ENCODE results near the gene LRP5. TPM values are rescaled to one million over a fixed set of nuclear protein-coding genes. Genes with fewer than 3 reads are reported as not detected.
A peak's percentile ranks its signal among the peaks of the same experiment; 100 is the strongest.

The LRP5 gene
- total RNA-seq, 4 donors from 2014 or later = 19.1 to 86.2 (median 43.9) TPM

DNA sequence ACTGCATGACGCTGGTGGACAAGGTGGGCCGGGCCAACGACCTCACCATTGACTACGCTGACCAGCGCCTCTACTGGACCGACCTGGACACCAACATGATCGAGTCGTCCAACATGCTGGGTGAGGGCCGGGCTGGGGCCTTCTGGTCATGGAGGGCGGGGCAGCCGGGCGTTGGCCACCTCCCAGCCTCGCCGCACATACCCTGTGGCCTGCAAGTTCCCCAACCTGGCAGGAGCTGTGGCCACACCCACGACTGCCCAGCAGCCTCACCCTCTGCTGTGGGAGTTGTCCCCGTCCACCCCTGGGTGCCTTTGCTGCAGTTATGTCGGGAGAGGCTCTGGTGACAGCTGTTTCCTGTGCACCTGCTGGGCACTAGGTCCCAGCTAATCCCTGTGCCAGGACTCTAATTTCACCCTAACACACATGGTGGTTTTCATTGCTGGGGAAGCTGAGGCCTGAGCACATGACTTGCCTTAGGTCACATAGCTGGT lies 99.2 kb downstream of the LRP5 start:
- H3K4me3 ChIP-seq = no peak overlapping the region
- intact Hi-C loops (cut with DNase I; ENCODE audit: low total_unique reads) = no loop called here
- no peaks in the 10 kb centered on the region for H3K27me3 ChIP-seq
- H3K27ac ChIP-seq = no peak overlapping the region
- no peak for DNase-seq
- TF ChIP-seq, protein P1, sequence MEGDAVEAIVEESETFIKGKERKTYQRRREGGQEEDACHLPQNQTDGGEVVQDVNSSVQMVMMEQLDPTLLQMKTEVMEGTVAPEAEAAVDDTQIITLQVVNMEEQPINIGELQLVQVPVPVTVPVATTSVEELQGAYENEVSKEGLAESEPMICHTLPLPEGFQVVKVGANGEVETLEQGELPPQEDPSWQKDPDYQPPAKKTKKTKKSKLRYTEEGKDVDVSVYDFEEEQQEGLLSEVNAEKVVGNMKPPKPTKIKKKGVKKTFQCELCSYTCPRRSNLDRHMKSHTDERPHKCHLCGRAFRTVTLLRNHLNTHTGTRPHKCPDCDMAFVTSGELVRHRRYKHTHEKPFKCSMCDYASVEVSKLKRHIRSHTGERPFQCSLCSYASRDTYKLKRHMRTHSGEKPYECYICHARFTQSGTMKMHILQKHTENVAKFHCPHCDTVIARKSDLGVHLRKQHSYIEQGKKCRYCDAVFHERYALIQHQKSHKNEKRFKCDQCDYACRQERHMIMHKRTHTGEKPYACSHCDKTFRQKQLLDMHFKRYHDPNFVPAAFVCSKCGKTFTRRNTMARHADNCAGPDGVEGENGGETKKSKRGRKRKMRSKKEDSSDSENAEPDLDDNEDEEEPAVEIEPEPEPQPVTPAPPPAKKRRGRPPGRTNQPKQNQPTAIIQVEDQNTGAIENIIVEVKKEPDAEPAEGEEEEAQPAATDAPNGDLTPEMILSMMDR (IDR thresholded peaks at IDR 0.05) = no peak
- TF ChIP-seq POLR2A (IDR thresholded peaks at IDR 0.05) = no peak
- H3K36me3 ChIP-seq = no peaks in the 10 kb centered on the region
- no peaks in the 10 kb centered on the region for H3K4me1 ChIP-seq
- H3K9me3 ChIP-seq = no peaks in the 10 kb centered on the region

DNA sequence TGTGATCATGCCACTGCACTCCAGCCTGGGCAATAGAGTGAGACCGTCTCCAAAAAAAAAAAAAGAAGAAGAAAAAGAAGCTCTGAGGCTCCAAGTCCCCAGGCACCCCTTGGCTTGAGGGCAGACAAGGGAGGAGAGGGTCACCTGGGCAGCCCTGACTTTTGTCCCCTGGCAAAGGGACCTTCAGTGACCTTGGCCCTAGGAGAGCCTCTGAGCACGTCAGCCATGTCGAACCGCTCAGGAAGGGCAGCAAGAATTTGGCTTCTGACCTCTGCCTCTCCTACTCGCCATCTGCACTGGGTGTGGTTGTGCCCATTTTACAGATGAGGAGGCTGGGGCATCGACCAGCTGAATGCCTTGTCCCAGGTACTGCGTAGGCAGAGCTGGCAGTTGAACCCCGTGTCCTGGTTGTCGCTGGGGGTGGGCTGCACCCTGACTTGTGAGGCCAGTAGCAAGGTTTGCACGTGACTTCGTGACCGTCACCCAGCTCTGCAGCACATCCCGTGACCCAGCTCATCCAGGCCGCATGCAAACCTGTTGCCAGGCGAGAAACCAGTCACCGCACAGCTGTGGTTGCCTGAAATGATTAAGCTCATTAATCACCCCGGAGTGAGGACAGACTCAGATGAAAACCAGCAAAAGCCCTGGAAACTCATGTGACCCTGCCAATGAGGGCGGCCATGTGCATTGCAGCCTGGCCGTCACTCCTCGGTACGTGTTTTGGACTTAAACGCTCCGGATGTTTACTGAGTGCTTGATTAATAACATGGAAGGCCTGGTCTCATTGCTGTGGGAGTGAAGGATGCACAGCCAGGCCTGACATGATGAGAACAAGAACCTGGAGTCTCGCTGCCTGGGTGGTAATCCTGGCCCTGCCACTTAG lies 100.4 kb downstream of the LRP5 start:
- intact Hi-C loops (cut with DNase I; ENCODE audit: low total_unique reads) = no loop called here
- TF ChIP-seq POLR2A (IDR thresholded peaks at IDR 0.05) = no peak
- TF ChIP-seq, protein P1 (IDR thresholded peaks at IDR 0.05) = no peak
- Histone ChIP-seq H3K27ac (peak overlapping the region in 1 of 2 donors; percentile 22), H3K36me3 (no peaks in the 10 kb centered on the region), H3K4me1 (no peaks in the 10 kb centered on the region), H3K9me3 (no peaks in the 10 kb centered on the region), H3K27me3 (no peaks in the 10 kb centered on the region), H3K4me3 (no peak overlapping the region)
- DNase-seq = peak; percentile 52 to 57

DNA sequence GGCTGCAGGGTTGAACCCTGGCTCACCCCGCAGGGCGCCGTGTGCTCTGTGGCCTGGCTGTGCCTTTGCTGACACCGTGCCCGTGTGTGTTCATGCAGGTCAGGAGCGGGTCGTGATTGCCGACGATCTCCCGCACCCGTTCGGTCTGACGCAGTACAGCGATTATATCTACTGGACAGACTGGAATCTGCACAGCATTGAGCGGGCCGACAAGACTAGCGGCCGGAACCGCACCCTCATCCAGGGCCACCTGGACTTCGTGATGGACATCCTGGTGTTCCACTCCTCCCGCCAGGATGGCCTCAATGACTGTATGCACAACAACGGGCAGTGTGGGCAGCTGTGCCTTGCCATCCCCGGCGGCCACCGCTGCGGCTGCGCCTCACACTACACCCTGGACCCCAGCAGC lies 101.2 kb downstream of the LRP5 start:
- intact Hi-C loops (cut with DNase I; ENCODE audit: low total_unique reads) = no loop called here
- H3K27ac ChIP-seq = no peak overlapping the region
- H3K4me1 ChIP-seq = no peaks in the 10 kb centered on the region
- no peak for TF ChIP-seq POLR2A (IDR thresholded peaks at IDR 0.05)
- TF ChIP-seq, protein P1 (IDR thresholded peaks at IDR 0.05) = no peak
- no peaks in the 10 kb centered on the region for H3K9me3 ChIP-seq
- no peaks in the 10 kb centered on the region for H3K27me3 ChIP-seq
- no peak for DNase-seq
- H3K36me3 ChIP-seq = no peaks in the 10 kb centered on the region
- no peak overlapping the region for H3K4me3 ChIP-seq

DNA sequence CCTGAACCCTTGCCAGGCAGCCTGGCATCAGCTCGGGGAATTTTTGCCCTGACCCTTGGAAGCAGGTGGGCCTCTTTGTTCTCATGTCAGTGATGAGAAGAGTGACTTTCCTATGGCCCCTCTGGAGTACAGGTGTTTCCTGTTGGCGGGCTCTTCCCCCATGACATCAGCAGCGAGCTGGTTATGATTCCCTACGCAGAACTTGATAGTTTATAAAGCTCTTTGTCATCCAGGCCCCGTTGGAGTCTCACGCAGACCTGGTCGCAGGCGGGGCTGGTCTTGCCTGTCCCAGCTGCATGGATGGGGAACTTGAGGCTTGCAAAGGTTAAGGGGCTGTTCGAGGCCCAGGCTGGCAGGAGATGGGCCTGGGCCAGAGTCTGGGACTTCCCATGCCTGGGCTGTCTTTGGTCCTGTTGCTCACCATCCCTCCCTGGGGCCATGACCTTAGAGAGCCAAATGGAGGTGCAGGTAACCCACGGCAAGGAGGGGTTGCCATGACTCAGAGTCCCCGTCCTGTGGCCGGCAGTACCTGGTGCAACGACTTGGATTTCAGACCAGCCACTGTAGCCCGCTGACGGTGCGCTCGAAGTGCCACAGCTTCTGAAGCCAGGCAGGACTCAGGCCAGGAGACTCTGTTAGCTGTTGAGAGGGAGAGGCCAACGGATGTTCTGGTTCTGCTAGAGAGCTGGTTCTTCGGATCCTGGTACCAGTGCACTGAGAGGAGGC lies 102.3 kb downstream of the LRP5 start:
- intact Hi-C loops (cut with DNase I; ENCODE audit: low total_unique reads) = no loop called here
- Histone ChIP-seq H3K27me3 (no peaks in the 10 kb centered on the region), H3K4me1 (no peaks in the 10 kb centered on the region), H3K4me3 (no peak overlapping the region), H3K27ac (no peak overlapping the region), H3K36me3 (no peaks in the 10 kb centered on the region), H3K9me3 (no peaks in the 10 kb centered on the region)
- TF ChIP-seq, protein P1 (IDR thresholded peaks at IDR 0.05) = no peak
- TF ChIP-seq POLR2A (IDR thresholded peaks at IDR 0.05) = no peak
- no peak for DNase-seq
